Stomach smooth muscle (tissue), 2 donors: ENCODE measurements around the gene UGT3A2.

Source experiments
- H3K27ac ChIP-seq: one replicate; pipeline ENCODE4 v1.7.0; 2013; ENCODE audit warnings: mild to moderate bottlenecking, low read length, inconsistent platforms
- H3K27me3 ChIP-seq, 2 donors: one replicate each; pipeline ENCODE4 v1.7.0; 2013; ENCODE audit warnings: low read length in 2 of 2; ENCODE audit not compliant: insufficient read depth in 2 of 2, control insufficient read depth in 1 of 2
- H3K36me3 ChIP-seq, 2 donors: one replicate each; pipeline ENCODE4 v1.7.0; 2013; ENCODE audit warnings: low read length in 2 of 2; ENCODE audit not compliant: control insufficient read depth in 2 of 2, insufficient read depth in 2 of 2
- H3K4me1 ChIP-seq: one replicate; pipeline ENCODE4 v1.7.0; 2013; ENCODE audit warnings: low read length; ENCODE audit not compliant: control insufficient read depth, insufficient read depth
- H3K4me3 ChIP-seq, 2 donors: one replicate each; pipeline ENCODE4 v1.7.0; 2013; ENCODE audit warnings: low read length in 2 of 2
- H3K9ac ChIP-seq, 2 donors: one replicate each; pipeline ENCODE4 v1.7.0; 2013; ENCODE audit warnings: low read length in 2 of 2, mild to moderate bottlenecking in 1 of 2
- H3K9me3 ChIP-seq, 2 donors: one replicate each; pipeline ENCODE4 v1.7.0; 2013; ENCODE audit warnings: low read length in 2 of 2; ENCODE audit not compliant: control insufficient read depth in 2 of 2
- donor health status: healthy.
- donor health status: Pancreatic carcinoma.

The UGT3A2 gene

DNA sequence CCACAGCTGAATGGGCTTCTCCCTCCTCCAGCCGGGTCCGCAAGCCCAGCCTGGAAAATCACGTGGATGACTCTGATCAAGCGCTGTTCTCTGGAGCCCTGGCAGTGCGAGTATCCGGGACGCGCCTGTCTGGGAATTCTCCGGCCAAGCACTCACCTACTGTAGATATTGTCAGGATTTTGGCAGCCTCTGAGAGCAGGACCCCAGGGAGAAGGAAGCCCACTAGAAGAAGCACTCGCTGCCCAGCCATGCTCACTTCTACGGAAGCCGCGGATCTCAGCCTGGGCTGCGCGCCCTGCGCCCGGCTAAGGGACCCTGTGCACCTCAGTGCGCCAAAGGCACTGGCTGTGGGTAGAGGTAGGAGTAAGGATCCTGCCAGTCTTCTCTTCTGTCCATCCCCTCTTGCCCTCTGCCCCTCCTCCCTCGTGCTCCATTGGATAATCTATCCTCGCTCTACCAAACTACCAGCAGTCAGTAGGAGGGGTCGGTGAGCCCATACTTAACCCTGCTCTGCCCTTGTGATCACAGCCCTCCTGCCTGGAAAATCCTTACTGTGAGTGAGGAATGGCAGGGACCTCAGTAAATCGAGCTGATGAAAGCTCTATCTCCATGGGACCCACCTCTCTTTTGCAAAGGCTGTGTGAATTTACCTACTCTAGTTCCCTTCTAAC is at the start of gene UGT3A2:
Gene UGT3A2 (minus strand): TSS at position 343 of the 671 bp plus-strand sequence. CDS start 93 bp downstream, at position 250.
- Histone ChIP-seq H3K4me3 (no peak within 1 kb of the TSS), H3K27ac (no peak within 1 kb of the TSS), H3K9ac (no peak within 1 kb of the TSS), H3K36me3 (no peaks in the 10 kb centered on the region), H3K27me3 (peaks cover 4 to 7% of the 10 kb centered on the region in 2 donors), H3K9me3 (no peaks in the 10 kb centered on the region), H3K4me1 (no peaks in the 10 kb centered on the region)

GRCh38 chr5:36111238-36111637 is 44.6 kb upstream of the UGT3A2 start:
- peaks cover 20 to 33% of the 10 kb centered on the region in 2 donors for H3K36me3 ChIP-seq
- H3K4me3 ChIP-seq, result no peak overlapping the region
- no peak overlapping the region for H3K9ac ChIP-seq
- H3K4me1 ChIP-seq, result no peaks in the 10 kb centered on the region
- no peak overlapping the region for H3K27ac ChIP-seq
- H3K9me3 ChIP-seq, result no peaks in the 10 kb centered on the region
- H3K27me3 ChIP-seq, result no peaks in the 10 kb centered on the region

DNA sequence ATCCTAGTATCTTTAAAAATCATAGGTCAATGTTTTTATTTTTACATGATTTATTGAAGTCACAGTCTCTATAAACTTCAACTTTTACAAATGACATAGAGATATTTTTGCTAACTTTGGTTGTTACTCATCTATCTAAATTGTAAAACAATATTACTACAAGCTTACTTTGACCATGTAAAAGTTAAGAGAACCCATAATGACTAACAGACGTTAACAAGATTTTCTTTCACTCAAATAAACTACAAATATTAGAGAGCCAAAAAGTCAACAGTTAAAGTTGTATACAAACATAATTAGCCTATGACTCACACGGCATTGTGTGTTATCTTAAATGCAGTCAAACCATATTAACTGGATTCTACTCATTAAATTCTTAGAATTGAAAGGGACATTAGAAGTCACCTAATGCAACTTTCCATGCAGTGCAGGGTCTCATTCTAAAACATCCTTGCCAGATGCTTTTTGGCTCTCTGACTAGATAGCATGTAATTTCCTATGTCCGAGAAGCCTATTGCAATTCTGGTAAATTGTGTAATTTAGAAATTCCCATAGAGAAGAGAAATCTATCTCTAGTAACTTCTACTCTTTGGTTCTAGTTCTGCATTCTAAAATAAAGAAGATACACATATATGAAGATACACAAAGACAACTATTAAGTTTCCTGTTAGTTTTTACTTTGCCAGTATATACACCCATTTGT is 42.2 kb upstream of the UGT3A2 start:
- H3K4me1 ChIP-seq, result no peaks in the 10 kb centered on the region
- no peak overlapping the region for H3K27ac ChIP-seq
- peaks cover 24 to 27% of the 10 kb centered on the region in 2 donors for H3K36me3 ChIP-seq
- H3K4me3 ChIP-seq, result no peak overlapping the region
- H3K9ac ChIP-seq, result no peak overlapping the region
- no peaks in the 10 kb centered on the region for H3K9me3 ChIP-seq
- no peaks in the 10 kb centered on the region for H3K27me3 ChIP-seq

DNA sequence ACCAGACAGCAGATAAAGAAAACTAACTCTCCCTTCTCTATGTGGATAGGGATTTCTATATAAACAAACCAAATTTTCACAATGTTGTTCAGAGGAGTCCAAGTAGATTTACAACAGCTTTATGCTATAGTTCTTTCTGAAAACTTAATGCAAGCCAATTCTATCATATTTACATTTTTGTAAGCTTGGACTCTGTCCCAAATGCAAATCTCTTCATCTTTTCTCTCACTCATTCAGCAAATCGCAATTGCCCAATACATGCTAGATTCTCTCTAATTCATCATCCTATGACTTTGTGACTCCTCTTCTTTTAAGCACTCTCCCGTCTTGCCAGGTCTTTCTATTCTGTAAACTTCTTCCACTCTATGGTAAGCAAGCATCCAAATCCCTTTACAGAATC is 39.1 kb upstream of the UGT3A2 start:
- Histone ChIP-seq H3K27ac (no peak overlapping the region), H3K9ac (no peak overlapping the region), H3K27me3 (no peaks in the 10 kb centered on the region), H3K9me3 (no peaks in the 10 kb centered on the region), H3K36me3 (peaks cover 23 to 26% of the 10 kb centered on the region in 2 donors), H3K4me1 (no peaks in the 10 kb centered on the region), H3K4me3 (no peak overlapping the region)

- Histone ChIP-seq H3K36me3 (peaks cover 5 to 9% of the 10 kb centered on the region in 2 donors), H3K4me1 (no peaks in the 10 kb centered on the region), H3K27ac (no peak overlapping the region), H3K9me3 (no peaks in the 10 kb centered on the region), H3K27me3 (no peaks in the 10 kb centered on the region), H3K9ac (no peak overlapping the region), H3K4me3 (no peak overlapping the region)
Observed at GRCh38 chr5:36099748-36100147, 33.1 kb upstream of the UGT3A2 start.

GRCh38 chr5:36096486-36096885 is 29.8 kb upstream of the UGT3A2 start:
- H3K27me3 ChIP-seq, result no peaks in the 10 kb centered on the region
- H3K36me3 ChIP-seq, result no peaks in the 10 kb centered on the region
- H3K9me3 ChIP-seq, result no peaks in the 10 kb centered on the region
- H3K4me1 ChIP-seq, result no peaks in the 10 kb centered on the region
- H3K4me3 ChIP-seq, result no peak overlapping the region
- H3K9ac ChIP-seq, result no peak overlapping the region
- no peak overlapping the region for H3K27ac ChIP-seq

- Histone ChIP-seq H3K9ac (no peak overlapping the region), H3K4me1 (no peaks in the 10 kb centered on the region), H3K4me3 (no peak overlapping the region), H3K27me3 (no peaks in the 10 kb centered on the region), H3K9me3 (no peaks in the 10 kb centered on the region), H3K27ac (no peak overlapping the region), H3K36me3 (no peaks in the 10 kb centered on the region)
Observed at GRCh38 chr5:36089989-36090388, 23.3 kb upstream of the UGT3A2 start.

DNA sequence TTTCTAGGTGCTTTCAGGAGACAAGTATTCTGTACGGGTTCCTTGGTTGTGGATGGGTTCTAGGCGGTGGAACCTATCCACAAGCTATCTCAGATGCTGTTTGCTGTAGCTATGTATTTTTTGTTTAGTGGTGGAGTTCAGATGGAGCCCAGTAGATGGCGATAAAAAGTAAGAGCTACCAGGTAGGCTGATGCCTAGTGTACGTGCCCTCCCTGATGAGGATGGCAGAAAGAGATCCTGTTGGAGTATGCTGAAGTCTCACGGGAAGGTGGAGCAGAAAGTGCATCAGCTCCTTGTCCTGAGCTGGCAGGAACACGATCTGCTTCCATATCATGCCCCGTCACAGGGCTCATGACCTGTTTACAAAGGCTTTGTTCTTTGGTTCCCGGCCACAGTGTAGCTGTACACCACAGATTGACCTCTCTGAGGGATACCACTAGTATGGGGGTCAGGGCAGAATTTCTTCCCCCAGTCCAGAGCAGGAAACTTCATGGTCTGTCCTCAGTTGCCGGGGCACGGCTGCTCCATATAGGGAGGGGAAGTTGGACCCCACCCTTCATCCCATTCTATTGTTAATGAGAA is 12.6 kb upstream of the UGT3A2 start:
- Histone ChIP-seq H3K4me1 (no peaks in the 10 kb centered on the region), H3K4me3 (no peak overlapping the region), H3K9ac (no peak overlapping the region), H3K27ac (no peak overlapping the region), H3K9me3 (peaks cover 0 to 4% of the 10 kb centered on the region in 2 donors), H3K36me3 (no peaks in the 10 kb centered on the region), H3K27me3 (no peaks in the 10 kb centered on the region)

GRCh38 chr5:36078430-36078829 is 11.7 kb upstream of the UGT3A2 start:
- H3K27ac ChIP-seq, result no peak overlapping the region
- no peak overlapping the region for H3K4me3 ChIP-seq
- H3K9me3 ChIP-seq, result peaks cover 0 to 1% of the 10 kb centered on the region in 2 donors
- no peaks in the 10 kb centered on the region for H3K36me3 ChIP-seq
- no peaks in the 10 kb centered on the region for H3K27me3 ChIP-seq
- H3K4me1 ChIP-seq, result no peaks in the 10 kb centered on the region
- no peak overlapping the region for H3K9ac ChIP-seq

- no peak overlapping the region for H3K27ac ChIP-seq
- no peaks in the 10 kb centered on the region for H3K9me3 ChIP-seq
- no peaks in the 10 kb centered on the region for H3K4me1 ChIP-seq
- H3K4me3 ChIP-seq, result no peak overlapping the region
- H3K36me3 ChIP-seq, result no peaks in the 10 kb centered on the region
- peaks cover 0 to 3% of the 10 kb centered on the region in 2 donors for H3K27me3 ChIP-seq
- no peak overlapping the region for H3K9ac ChIP-seq
Observed at GRCh38 chr5:36073595-36074216, 7.0 kb upstream of the UGT3A2 start.
